GM12892 (cell line): ENCODE measurements around the gene GOLGA6C.
"Not testable (repeated sequence)": the region's sequence is repeated elsewhere in the genome, so short reads cannot be mapped to it uniquely, and the experiment has no call there.

Source experiments
- POLR2A ChIP-seq: IDR thresholded peaks from 2 replicates; pipeline ENCODE4 v1.6.1; 2011; ENCODE audit warnings: low read depth, low read length, control low read depth
- POLR2AphosphoS5 ChIP-seq: IDR thresholded peaks from 2 replicates; pipeline ENCODE4 v1.6.1; 2011; ENCODE audit warnings: low read depth, low read length, control low read depth
- TAF1 ChIP-seq: IDR thresholded peaks from 2 replicates; pipeline ENCODE4 v1.6.1; 2011; ENCODE audit warnings: low read depth, mild to moderate bottlenecking, control low read depth, low read length, borderline replicate concordance

DNA sequence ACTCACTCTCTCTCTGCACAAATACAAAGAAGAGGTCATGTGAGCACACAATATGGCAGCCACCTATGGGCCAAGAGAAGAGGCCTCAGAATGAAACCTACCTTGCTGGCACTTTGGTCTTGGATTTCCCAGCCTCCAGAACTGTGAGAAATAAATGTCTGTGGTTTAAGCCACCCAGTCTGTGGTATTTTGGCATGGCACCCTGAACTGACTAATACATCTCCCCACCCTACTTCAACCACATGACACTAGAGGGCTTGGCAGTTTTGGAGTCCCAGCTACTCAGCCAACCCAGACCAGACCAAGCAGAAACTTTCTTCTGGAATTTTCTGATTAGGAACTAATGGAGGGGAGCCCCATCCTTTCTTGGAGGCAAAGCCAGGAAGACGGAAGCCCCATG is 54.4 kb downstream of the GOLGA6C start:
- not testable (repeated sequence) for TF ChIP-seq POLR2A, POLR2AphosphoS5, TAF1
